Loucy (cell line): ENCODE data around the gene COL9A2.

Experiments
- H2AFZ ChIP-seq: fragments of 200-600 bp; sonication (generic); 2 replicates; pipeline ENCODE4 v1.6.0; 2016; ENCODE audit warnings: antibody characterized with exemption, mild to moderate bottlenecking, low read length, moderate library complexity
- H3F3A ChIP-seq: fragments of 200-600 bp; 2 replicates; pipeline ENCODE4 v1.6.0; 2016; ENCODE audit warnings: antibody characterized with exemption, low read depth, mild to moderate bottlenecking
- H3K27me3 ChIP-seq: fragments of 200-600 bp; sonication (generic); 2 replicates; pipeline ENCODE4 v1.6.1; 2014; ENCODE audit warnings: low read length, mild to moderate bottlenecking; ENCODE audit not compliant: insufficient read depth, poor library complexity, severe bottlenecking
- H3K36me3 ChIP-seq: fragments of 200-600 bp; sonication (generic); 2 replicates; pipeline ENCODE4 v1.6.1; 2016; ENCODE audit warnings: low read length; ENCODE audit not compliant: insufficient read depth
- H3K4me1 ChIP-seq: fragments of 200-600 bp; sonication (generic); 2 replicates; pipeline ENCODE4 v1.5.1; 2014; ENCODE audit warnings: low read length, mild to moderate bottlenecking; ENCODE audit not compliant: insufficient read depth, poor library complexity, severe bottlenecking
- H3K4me2 ChIP-seq: fragments of 200-600 bp; sonication (generic); 2 replicates; pipeline ENCODE4 v1.6.0; 2014; ENCODE audit warnings: antibody characterized with exemption, low read length, low read depth, mild to moderate bottlenecking; ENCODE audit not compliant: poor library complexity, severe bottlenecking
- H3K4me3 ChIP-seq: fragments of 200-600 bp; sonication (generic); 2 replicates; pipeline ENCODE4 v1.5.1; 2014; ENCODE audit warnings: low read length, mild to moderate bottlenecking, mixed read lengths; ENCODE audit not compliant: poor library complexity, severe bottlenecking
- H3K79me2 ChIP-seq: fragments of 200-600 bp; sonication (generic); 2 replicates; pipeline ENCODE4 v1.6.1; 2014; ENCODE audit warnings: low read length; ENCODE audit not compliant: insufficient read depth
- H3K9ac ChIP-seq: fragments of 200-600 bp; sonication (generic); 2 replicates; pipeline ENCODE4 v1.6.0; 2014; ENCODE audit warnings: mild to moderate bottlenecking, low read depth, low read length, moderate library complexity; ENCODE audit not compliant: poor library complexity, severe bottlenecking
- H3K9me2 ChIP-seq: fragments of 200-600 bp; sonication (generic); replicated peaks from 2 replicates; pipeline ENCODE4 v1.6.1; 2016; ENCODE audit warnings: low read depth, low read length, mixed read lengths
- H3K9me3 ChIP-seq: fragments of 200-600 bp; sonication (generic); 2 replicates; pipeline ENCODE4 v1.6.1; 2014; ENCODE audit warnings: mild to moderate bottlenecking, antibody characterized with exemption, low read length, low read depth; ENCODE audit not compliant: insufficient read depth
- H4K20me1 ChIP-seq: fragments of 200-600 bp; sonication (generic); 2 replicates; pipeline ENCODE4 v1.6.0; 2014; ENCODE audit warnings: antibody characterized with exemption, low read length, mild to moderate bottlenecking; ENCODE audit not compliant: insufficient read depth, poor library complexity, severe bottlenecking
- EZH2phosphoT487 ChIP-seq: fragments of 200-600 bp; IDR thresholded peaks from 2 replicates; pipeline ENCODE4 v1.6.1; 2018; ENCODE audit warnings: antibody characterized with exemption, mild to moderate bottlenecking, moderate library complexity, borderline replicate concordance
- TF ChIP-seq, protein P1 (sequence below): fragments of 200-600 bp; sonication (generic); conservative IDR thresholded peaks from 2 replicates; pipeline ENCODE4 v1.5.1; 2014; ENCODE audit warnings: mild to moderate bottlenecking, antibody characterized with exemption, low read length

The COL9A2 gene

GRCh38 chr1:40314721-40315238 is 2.3 kb downstream of the COL9A2 start:
- Histone ChIP-seq H3K9me3 (no peaks in the 10 kb centered on the region), H3F3A (no peaks in the 10 kb centered on the region), H2AFZ (peak overlapping the region; percentile 94), H3K9me2 (no peaks in the 10 kb centered on the region), H3K4me1 (peaks cover 26% of the 10 kb centered on the region), H3K4me3 (peak overlapping the region; percentile 73), H3K27me3 (no peaks in the 10 kb centered on the region), H3K79me2 (no peaks in the 10 kb centered on the region), H3K36me3 (no peaks in the 10 kb centered on the region), H4K20me1 (no peaks in the 10 kb centered on the region), H3K9ac (peak overlapping the region; percentile 69), H3K4me2 (peak overlapping the region; percentile 68)
- no peak for TF ChIP-seq EZH2phosphoT487
- TF ChIP-seq, protein P1, sequence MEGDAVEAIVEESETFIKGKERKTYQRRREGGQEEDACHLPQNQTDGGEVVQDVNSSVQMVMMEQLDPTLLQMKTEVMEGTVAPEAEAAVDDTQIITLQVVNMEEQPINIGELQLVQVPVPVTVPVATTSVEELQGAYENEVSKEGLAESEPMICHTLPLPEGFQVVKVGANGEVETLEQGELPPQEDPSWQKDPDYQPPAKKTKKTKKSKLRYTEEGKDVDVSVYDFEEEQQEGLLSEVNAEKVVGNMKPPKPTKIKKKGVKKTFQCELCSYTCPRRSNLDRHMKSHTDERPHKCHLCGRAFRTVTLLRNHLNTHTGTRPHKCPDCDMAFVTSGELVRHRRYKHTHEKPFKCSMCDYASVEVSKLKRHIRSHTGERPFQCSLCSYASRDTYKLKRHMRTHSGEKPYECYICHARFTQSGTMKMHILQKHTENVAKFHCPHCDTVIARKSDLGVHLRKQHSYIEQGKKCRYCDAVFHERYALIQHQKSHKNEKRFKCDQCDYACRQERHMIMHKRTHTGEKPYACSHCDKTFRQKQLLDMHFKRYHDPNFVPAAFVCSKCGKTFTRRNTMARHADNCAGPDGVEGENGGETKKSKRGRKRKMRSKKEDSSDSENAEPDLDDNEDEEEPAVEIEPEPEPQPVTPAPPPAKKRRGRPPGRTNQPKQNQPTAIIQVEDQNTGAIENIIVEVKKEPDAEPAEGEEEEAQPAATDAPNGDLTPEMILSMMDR, result no peak

DNA sequence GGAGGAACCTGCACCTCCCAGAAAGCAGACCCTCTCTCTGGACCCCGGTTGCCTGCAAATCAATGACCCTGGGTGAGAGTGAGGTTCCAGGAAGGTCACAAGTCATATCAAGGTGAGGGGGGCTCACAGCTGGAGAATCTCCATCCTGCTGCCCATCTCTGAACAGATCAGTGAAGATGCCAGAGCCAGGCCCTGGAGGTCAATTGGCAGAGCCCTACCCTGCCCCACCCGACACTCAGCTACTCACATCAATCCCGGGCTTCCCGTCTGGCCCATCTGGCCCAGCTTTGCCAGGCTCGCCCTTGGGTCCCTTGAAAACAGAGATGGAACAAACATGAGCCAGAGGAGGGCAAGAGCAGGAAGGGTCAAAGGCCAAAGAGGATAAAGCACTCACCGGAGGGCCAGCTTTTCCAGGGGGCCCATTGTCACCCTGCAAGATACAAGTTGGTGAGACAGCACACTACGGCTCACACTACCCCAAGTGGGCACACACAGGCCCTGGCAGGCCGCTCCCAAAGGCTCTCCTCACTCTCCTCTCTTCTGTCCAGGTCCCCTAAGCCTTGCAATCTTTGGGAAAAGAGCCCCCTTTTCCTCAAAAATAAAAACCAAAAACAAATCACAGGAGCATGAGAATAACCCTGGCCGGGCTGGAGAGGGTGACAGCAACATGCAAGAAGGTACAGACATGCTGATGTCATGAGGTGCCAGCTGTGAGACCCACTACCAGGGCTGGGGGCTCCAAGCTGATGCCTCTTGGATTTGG is 2.9 kb downstream of the COL9A2 start:
- no peaks in the 10 kb centered on the region for H3K27me3 ChIP-seq
- no peaks in the 10 kb centered on the region for H3K9me3 ChIP-seq
- peaks cover 26% of the 10 kb centered on the region for H3K4me1 ChIP-seq
- H3K9ac ChIP-seq, result peak overlapping the region; percentile 69
- H3F3A ChIP-seq, result no peaks in the 10 kb centered on the region
- no peaks in the 10 kb centered on the region for H4K20me1 ChIP-seq
- H3K4me3 ChIP-seq, result peak overlapping the region; percentile 73
- no peaks in the 10 kb centered on the region for H3K36me3 ChIP-seq
- no peaks in the 10 kb centered on the region for H3K9me2 ChIP-seq
- H3K4me2 ChIP-seq, result peak overlapping the region; percentile 68
- no peak overlapping the region for H2AFZ ChIP-seq
- H3K79me2 ChIP-seq, result no peaks in the 10 kb centered on the region
- TF ChIP-seq, protein P1, result no peak
- TF ChIP-seq EZH2phosphoT487, result no peak

DNA sequence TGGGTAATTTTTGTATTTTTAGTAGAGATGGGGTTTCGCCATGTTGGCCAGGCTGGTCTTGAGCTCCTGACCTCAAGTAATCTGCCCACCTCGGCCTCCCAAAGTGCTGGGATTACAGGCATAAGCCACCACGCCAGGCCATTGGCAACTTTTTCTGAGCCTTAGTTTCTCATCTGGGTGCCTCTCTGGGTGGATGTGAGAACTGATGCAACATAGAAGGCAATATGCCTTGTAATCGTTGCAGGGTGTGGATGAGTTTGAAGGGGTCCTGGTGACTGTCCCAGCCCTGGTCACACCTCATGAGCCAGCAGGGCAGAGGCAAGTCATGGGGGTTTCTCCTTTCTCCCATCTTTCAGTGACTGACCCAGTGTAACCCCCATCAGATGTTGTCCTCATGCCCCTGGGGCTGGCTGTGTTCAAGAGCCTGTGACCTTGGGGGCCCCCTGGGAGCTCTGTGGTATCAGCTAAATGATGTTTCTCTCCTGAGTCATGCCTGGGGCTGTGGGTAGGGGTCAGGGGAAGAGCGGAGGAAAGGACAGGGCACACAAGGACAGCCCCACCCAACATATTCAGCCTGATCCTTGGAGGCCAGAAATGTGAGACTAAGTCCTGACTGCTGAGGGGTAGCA is 3.6 kb downstream of the COL9A2 start:
- H3K4me1 ChIP-seq, result peaks cover 26% of the 10 kb centered on the region
- no peaks in the 10 kb centered on the region for H3K79me2 ChIP-seq
- H3K36me3 ChIP-seq, result no peaks in the 10 kb centered on the region
- H3K9ac ChIP-seq, result peak overlapping the region; percentile 69
- no peaks in the 10 kb centered on the region for H3K27me3 ChIP-seq
- H3K9me2 ChIP-seq, result no peaks in the 10 kb centered on the region
- H2AFZ ChIP-seq, result no peak overlapping the region
- H3F3A ChIP-seq, result no peaks in the 10 kb centered on the region
- no peak for TF ChIP-seq EZH2phosphoT487
- TF ChIP-seq, protein P1, result no peak
- H3K4me2 ChIP-seq, result peak overlapping the region; percentile 68
- H3K4me3 ChIP-seq, result no peak overlapping the region
- H3K9me3 ChIP-seq, result no peaks in the 10 kb centered on the region
- H4K20me1 ChIP-seq, result no peaks in the 10 kb centered on the region
